Fibroblast of lung (primary cell): Measurements from ENCODE around the gene ZFPL1. TPM values are rescaled to one million over a fixed set of nuclear protein-coding genes. Genes with fewer than 3 reads are reported as not detected.

ENCODE experiments used
- DNase-seq, 2 donors: peaks; one replicate each; pipeline versions ENCODE4 v3.0.0 to v3.0.0-alpha.2; 2010; ENCODE audit warnings: low read depth in 2 of 2
- H2AFZ ChIP-seq: 2 replicates; pipeline ENCODE4 v1.5.1; 2012; ENCODE audit warnings: low read length, control low read depth, inconsistent platforms
- H3K27ac ChIP-seq: 2 replicates; pipeline ENCODE4 v1.5.1; 2011; ENCODE audit warnings: low read length, control low read depth; ENCODE audit not compliant: insufficient read depth
- H3K27me3 ChIP-seq: 2 replicates; pipeline ENCODE4 v1.5.1; 2011; ENCODE audit warnings: mild to moderate bottlenecking, low read length; ENCODE audit not compliant: control insufficient read depth, insufficient read depth
- H3K36me3 ChIP-seq: 2 replicates; pipeline ENCODE4 v1.5.1; 2011; ENCODE audit warnings: low read length; ENCODE audit not compliant: control insufficient read depth, insufficient read depth
- H3K4me1 ChIP-seq: 2 replicates; pipeline ENCODE4 v1.5.1; 2011; ENCODE audit warnings: low read length; ENCODE audit not compliant: control insufficient read depth, insufficient read depth; ENCODE audit errors: extremely low read depth
- H3K4me2 ChIP-seq: 2 replicates; pipeline ENCODE4 v1.5.1; 2011; ENCODE audit warnings: low read length, control low read depth; ENCODE audit not compliant: insufficient read depth; ENCODE audit errors: extremely low read depth
- H3K4me3 ChIP-seq, 4 experiments: fragments of 200-600 bp in 1 of 4; sonication (generic) in 1 of 4; replicated peaks in 1 of 4; 2 replicates each; pipeline ENCODE4 v1.5.1; 2011 to 2016; ENCODE audit warnings: low read length in 4 of 4, low read depth in 3 of 4, mild to moderate bottlenecking in 3 of 4, control low read depth in 2 of 4, inconsistent platforms in 1 of 4, mixed read lengths in 1 of 4; ENCODE audit not compliant: insufficient read depth in 1 of 4; ENCODE audit errors: control extremely low read depth in 1 of 4
- H3K79me2 ChIP-seq: 2 replicates; pipeline ENCODE4 v1.5.1; 2012; ENCODE audit warnings: mild to moderate bottlenecking, low read length, inconsistent platforms; ENCODE audit not compliant: control insufficient read depth, insufficient read depth
- H3K9ac ChIP-seq: 2 replicates; pipeline ENCODE4 v1.5.1; 2011; ENCODE audit warnings: mild to moderate bottlenecking, low read length, control low read depth; ENCODE audit not compliant: insufficient read depth
- H3K9me3 ChIP-seq: 2 replicates; pipeline ENCODE4 v1.5.1; 2012; ENCODE audit warnings: low read depth, low read length; ENCODE audit not compliant: control insufficient read depth, insufficient read depth
- H4K20me1 ChIP-seq: 2 replicates; pipeline ENCODE4 v1.5.1; 2011; ENCODE audit warnings: low read length; ENCODE audit not compliant: control insufficient read depth, insufficient read depth; ENCODE audit errors: extremely low read depth
- CTCF ChIP-seq, 2 donors: IDR thresholded peaks in 1 of 2; conservative IDR thresholded peaks in 1 of 2; 1 replicate in 1 of 2; 2 replicates in 1 of 2; pipeline ENCODE4 v1.5.1; 2011 to 2012; ENCODE audit warnings: low read length in 2 of 2, control low read depth in 1 of 2, inconsistent platforms in 1 of 2, low read depth in 1 of 2, mild to moderate bottlenecking in 1 of 2
- EZH2 ChIP-seq: IDR thresholded peaks from 2 replicates; pipeline ENCODE4 v1.5.1; 2012; ENCODE audit warnings: low read length, control low read depth, mild to moderate bottlenecking; ENCODE audit errors: missing control alignments
- polyA plus RNA-seq, 2 donors: library from polyadenylated mRNA; depleted of rRNA in 1 of 2; stranded (reverse) in 1 of 2; unstranded in 1 of 2; fragments of >200 nt; gene quantifications; 2 replicates each; pipeline ENCODE4 v1.2.1, GENCODE V29; 2011 to 2012; ENCODE audit warnings: missing spikeins in 1 of 2
- total RNA-seq: library from RNA; depleted of rRNA; stranded (reverse); fragments of >200 nt; gene quantifications from 2 replicates; pipeline ENCODE4 v1.2.1, GENCODE V29; 2014

ZFPL1 gene
- total and polyA plus RNA-seq, 2 donors (not counting 1 experiment from before 2014, with no cell fraction given), result 30.8 to 36.0 TPM

GRCh38 chr11:65086809-65087208 is 2.8 kb downstream of the ZFPL1 start:
- TF ChIP-seq CTCF (conservative IDR thresholded peaks at IDR 0.05 in 1 of 2, IDR thresholded peaks at IDR 0.05 in 1 of 2; ENCODE audit: low read depth in 1 of 2, low read length in 2 of 2) (no peak), EZH2 (no peak)
- Histone ChIP-seq H3K4me1 (peaks cover 11% of the 10 kb centered on the region), H3K27me3 (no peaks in the 10 kb centered on the region), H3K4me3 (no peak overlapping the region), H2AFZ (no peak overlapping the region), H3K9ac (no peak overlapping the region), H3K4me2 (no peak overlapping the region), H3K9me3 (no peaks in the 10 kb centered on the region), H3K27ac (no peak overlapping the region), H3K79me2 (peaks cover 30% of the 10 kb centered on the region), H4K20me1 (no peaks in the 10 kb centered on the region), H3K36me3 (peaks cover 21% of the 10 kb centered on the region)
- no peak for DNase-seq

- TF ChIP-seq CTCF (conservative IDR thresholded peaks at IDR 0.05 in 1 of 2, IDR thresholded peaks at IDR 0.05 in 1 of 2; ENCODE audit: low read depth in 1 of 2, low read length in 2 of 2) (no peak), EZH2 (no peak)
- peaks cover 11% of the 10 kb centered on the region for H3K4me1 ChIP-seq
- no peak overlapping the region for H3K4me2 ChIP-seq
- peaks cover 27% of the 10 kb centered on the region for H3K79me2 ChIP-seq
- no peaks in the 10 kb centered on the region for H3K9me3 ChIP-seq
- no peak for DNase-seq
- no peak overlapping the region for H3K27ac ChIP-seq
- H3K36me3 ChIP-seq, result peaks cover 21% of the 10 kb centered on the region
- no peaks in the 10 kb centered on the region for H4K20me1 ChIP-seq
- no peaks in the 10 kb centered on the region for H3K27me3 ChIP-seq
- no peak overlapping the region for H2AFZ ChIP-seq
- no peak overlapping the region for H3K9ac ChIP-seq
- H3K4me3 ChIP-seq, result no peak overlapping the region
Measured at GRCh38 chr11:65087216-65087615, 3.2 kb downstream of the ZFPL1 start.

- H3K27me3 ChIP-seq, result no peaks in the 10 kb centered on the region
- H2AFZ ChIP-seq, result no peak overlapping the region
- no peaks in the 10 kb centered on the region for H4K20me1 ChIP-seq
- H3K27ac ChIP-seq, result no peak overlapping the region
- no peak for TF ChIP-seq EZH2
- no peak for TF ChIP-seq CTCF (conservative IDR thresholded peaks at IDR 0.05 in 1 of 2, IDR thresholded peaks at IDR 0.05 in 1 of 2; ENCODE audit: low read depth in 1 of 2, low read length in 2 of 2)
- no peak overlapping the region for H3K4me2 ChIP-seq
- peaks cover 23% of the 10 kb centered on the region for H3K79me2 ChIP-seq
- H3K4me1 ChIP-seq, result peaks cover 8% of the 10 kb centered on the region
- DNase-seq, result no peak
- H3K9ac ChIP-seq, result no peak overlapping the region
- H3K4me3 ChIP-seq, result no peak overlapping the region
- no peaks in the 10 kb centered on the region for H3K9me3 ChIP-seq
- peaks cover 21% of the 10 kb centered on the region for H3K36me3 ChIP-seq
Measured at GRCh38 chr11:65087827-65088226, 3.8 kb downstream of the ZFPL1 start.
